DND-41 (cell line): ENCODE results near the gene LGI4.

Experiments used
- ATAC-seq: fragments of 200-7000 bp; cut with Tn5 transposase; 3 replicates; pipeline ENCODE4 v1.9.1; 2021; ENCODE audit warnings: low read depth; ENCODE audit not compliant: insufficient read depth
- DNase-seq: peaks from one replicate; pipeline ENCODE4 v3.0.0-alpha.2; 2020
- H2AFZ ChIP-seq: 2 replicates; pipeline ENCODE4 v1.6.0; 2012; ENCODE audit warnings: low read depth, low read length
- H3K27ac ChIP-seq: 2 replicates; pipeline ENCODE4 v1.5.1; 2012; ENCODE audit warnings: low read length, inconsistent platforms
- H3K27me3 ChIP-seq: fragments of 200-600 bp; sonication (generic); 2 replicates; pipeline ENCODE4 v1.6.0; 2012; ENCODE audit warnings: low read length, mild to moderate bottlenecking, inconsistent platforms; ENCODE audit not compliant: insufficient read depth, poor library complexity
- H3K36me3 ChIP-seq: 2 replicates; pipeline ENCODE4 v1.5.1; 2012; ENCODE audit warnings: low read length, inconsistent platforms; ENCODE audit not compliant: insufficient read depth
- H3K4me1 ChIP-seq: 2 replicates; pipeline ENCODE4 v1.5.1; 2012; ENCODE audit warnings: mild to moderate bottlenecking, low read length; ENCODE audit not compliant: insufficient read depth
- H3K4me2 ChIP-seq: 2 replicates; pipeline ENCODE4 v1.6.0; 2012; ENCODE audit warnings: mild to moderate bottlenecking, moderate library complexity, low read length, inconsistent platforms; ENCODE audit not compliant: insufficient read depth
- H3K4me3 ChIP-seq, 2 experiments: fragments of 200-600 bp in 1 of 2; shearing (Covaris generic) in 1 of 2; 2 replicates each; pipeline ENCODE4 v1.5.1; 2012 to 2016; ENCODE audit warnings: inconsistent platforms in 2 of 2, low read length in 2 of 2, mild to moderate bottlenecking in 2 of 2, low read depth in 1 of 2, moderate library complexity in 1 of 2
- H3K79me2 ChIP-seq: 2 replicates; pipeline ENCODE4 v1.6.0; 2012; ENCODE audit warnings: low read length, inconsistent platforms; ENCODE audit not compliant: insufficient read depth
- H3K9ac ChIP-seq: 2 replicates; pipeline ENCODE4 v1.6.0; 2012; ENCODE audit warnings: low read depth, mild to moderate bottlenecking, inconsistent platforms, low read length, moderate library complexity
- H3K9me3 ChIP-seq: 2 replicates; pipeline ENCODE4 v1.5.1; 2012; ENCODE audit warnings: low read length, moderate library complexity, mild to moderate bottlenecking, inconsistent platforms; ENCODE audit not compliant: insufficient read depth, severe bottlenecking
- H4K20me1 ChIP-seq: 2 replicates; pipeline ENCODE4 v1.6.0; 2012; ENCODE audit warnings: low read length; ENCODE audit not compliant: insufficient read depth
- EZH2 ChIP-seq: IDR thresholded peaks from 3 replicates; pipeline ENCODE4 v1.6.1; 2012; ENCODE audit warnings: borderline replicate concordance, low read depth, mild to moderate bottlenecking, moderate library complexity, low read length, inconsistent platforms; ENCODE audit not compliant: severe bottlenecking
- TF ChIP-seq, protein P1 (sequence below): IDR thresholded peaks from 2 replicates; pipeline ENCODE4 v1.5.1; 2012; ENCODE audit warnings: borderline replicate concordance, low read length, moderate library complexity, mild to moderate bottlenecking; ENCODE audit not compliant: poor library complexity, severe bottlenecking; ENCODE audit errors: extremely low read depth

LGI4 gene

DNA sequence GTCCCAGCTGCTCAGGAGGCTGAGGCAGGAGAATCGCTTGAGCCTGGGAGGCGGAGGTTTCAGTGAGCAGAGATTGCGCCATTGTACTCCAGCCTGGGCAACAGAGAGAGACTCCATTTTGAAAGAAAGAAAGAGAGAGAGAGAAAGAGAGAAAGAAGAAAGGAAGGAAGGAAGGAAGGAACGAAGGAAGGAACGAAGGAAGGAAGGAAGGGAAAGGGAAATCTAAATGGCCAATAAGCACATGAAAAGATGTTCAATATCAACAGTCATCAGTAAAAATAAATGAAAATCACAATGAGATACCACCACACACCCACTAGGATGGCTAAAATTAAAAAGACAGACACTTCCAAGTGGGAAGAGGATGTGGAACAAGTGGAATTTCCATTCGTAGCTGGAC is 39.4 kb upstream of the LGI4 start:
- no peak for DNase-seq
- H4K20me1 ChIP-seq = no peaks in the 10 kb centered on the region
- no peak overlapping the region for H3K4me2 ChIP-seq
- H3K36me3 ChIP-seq = peaks cover 8% of the 10 kb centered on the region; the same call in 1 of the 2 replicates
- no peaks in the 10 kb centered on the region for H3K4me1 ChIP-seq
- no peaks in the 10 kb centered on the region for H3K27me3 ChIP-seq
- TF ChIP-seq, protein P1, sequence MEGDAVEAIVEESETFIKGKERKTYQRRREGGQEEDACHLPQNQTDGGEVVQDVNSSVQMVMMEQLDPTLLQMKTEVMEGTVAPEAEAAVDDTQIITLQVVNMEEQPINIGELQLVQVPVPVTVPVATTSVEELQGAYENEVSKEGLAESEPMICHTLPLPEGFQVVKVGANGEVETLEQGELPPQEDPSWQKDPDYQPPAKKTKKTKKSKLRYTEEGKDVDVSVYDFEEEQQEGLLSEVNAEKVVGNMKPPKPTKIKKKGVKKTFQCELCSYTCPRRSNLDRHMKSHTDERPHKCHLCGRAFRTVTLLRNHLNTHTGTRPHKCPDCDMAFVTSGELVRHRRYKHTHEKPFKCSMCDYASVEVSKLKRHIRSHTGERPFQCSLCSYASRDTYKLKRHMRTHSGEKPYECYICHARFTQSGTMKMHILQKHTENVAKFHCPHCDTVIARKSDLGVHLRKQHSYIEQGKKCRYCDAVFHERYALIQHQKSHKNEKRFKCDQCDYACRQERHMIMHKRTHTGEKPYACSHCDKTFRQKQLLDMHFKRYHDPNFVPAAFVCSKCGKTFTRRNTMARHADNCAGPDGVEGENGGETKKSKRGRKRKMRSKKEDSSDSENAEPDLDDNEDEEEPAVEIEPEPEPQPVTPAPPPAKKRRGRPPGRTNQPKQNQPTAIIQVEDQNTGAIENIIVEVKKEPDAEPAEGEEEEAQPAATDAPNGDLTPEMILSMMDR = no peak
- TF ChIP-seq EZH2 = no peak
- H3K9me3 ChIP-seq = no peaks in the 10 kb centered on the region
- no peaks in the 10 kb centered on the region for H3K79me2 ChIP-seq
- no peak overlapping the region for H3K27ac ChIP-seq
- no peak for ATAC-seq
- H3K4me3 ChIP-seq = no peak overlapping the region
- H2AFZ ChIP-seq = no peak overlapping the region
- no peak overlapping the region for H3K9ac ChIP-seq

DNA sequence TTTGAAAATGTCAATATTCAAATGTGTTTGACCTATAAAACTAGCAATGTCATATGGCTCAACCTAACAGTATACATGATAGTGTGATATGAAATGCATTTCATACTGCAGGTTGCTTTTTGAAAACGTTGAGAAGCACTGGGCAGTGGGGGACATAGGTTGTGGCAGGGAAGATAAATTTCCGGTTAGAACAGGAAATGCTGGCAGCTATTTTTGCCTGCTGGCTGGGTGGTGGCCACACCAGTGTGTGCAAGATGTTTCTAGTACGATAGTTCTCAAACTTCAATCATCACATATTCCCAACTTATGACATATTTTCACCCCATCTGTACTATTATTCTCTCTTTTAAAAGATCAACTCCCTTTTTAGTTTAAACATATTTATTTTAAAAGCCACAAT is 36.9 kb upstream of the LGI4 start:
- Histone ChIP-seq H2AFZ (no peak overlapping the region), H3K4me2 (no peak overlapping the region), H4K20me1 (no peaks in the 10 kb centered on the region), H3K36me3 (peaks cover 16% of the 10 kb centered on the region), H3K27ac (no peak overlapping the region), H3K27me3 (no peaks in the 10 kb centered on the region), H3K9ac (no peak overlapping the region), H3K79me2 (no peaks in the 10 kb centered on the region), H3K4me1 (no peaks in the 10 kb centered on the region), H3K4me3 (no peak overlapping the region), H3K9me3 (no peaks in the 10 kb centered on the region)
- DNase-seq (no peak), ATAC-seq (no peak)
- TF ChIP-seq, protein P1 = no peak
- TF ChIP-seq EZH2 = no peak

DNA sequence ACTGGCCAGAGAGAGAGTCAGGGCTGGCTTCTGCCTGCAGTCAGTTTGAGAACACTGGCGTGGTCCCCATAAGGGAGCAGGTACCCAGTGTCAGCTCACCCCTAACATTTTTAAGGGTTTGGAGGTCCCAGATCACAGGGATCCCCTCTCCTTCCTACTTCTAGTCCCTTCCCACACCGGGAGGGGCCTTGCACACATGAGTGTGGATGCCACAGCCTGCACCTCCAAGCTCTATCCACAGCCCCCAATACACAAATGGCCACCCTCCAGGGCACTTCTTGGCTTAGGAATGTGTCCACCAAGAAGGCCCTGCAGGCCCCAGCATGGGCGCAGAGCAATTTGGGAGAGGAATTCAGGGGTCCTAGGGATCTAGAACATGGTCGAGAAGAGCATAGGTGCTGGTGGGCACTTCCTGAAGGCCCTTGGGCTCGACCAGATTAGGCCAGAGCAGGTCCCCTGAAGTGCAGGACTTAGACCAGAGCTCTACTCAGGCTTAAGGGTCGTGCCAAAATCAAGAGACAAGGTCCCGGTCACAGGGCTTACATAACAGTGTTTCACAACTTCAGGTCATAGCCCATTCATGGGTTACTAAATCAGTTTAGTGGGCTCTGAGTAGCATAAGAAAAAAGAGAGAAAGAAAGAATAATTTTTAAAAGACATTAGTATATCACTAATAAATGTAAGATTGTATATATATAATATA is 35.7 kb upstream of the LGI4 start:
- no peak overlapping the region for H3K4me3 ChIP-seq
- no peak for ATAC-seq

More for the DNA sequence above, 35.7 kb upstream of the LGI4 start:
- H3K79me2 ChIP-seq = no peaks in the 10 kb centered on the region
- no peaks in the 10 kb centered on the region for H3K9me3 ChIP-seq
- H3K27me3 ChIP-seq = no peaks in the 10 kb centered on the region
- no peak overlapping the region for H2AFZ ChIP-seq
- H3K36me3 ChIP-seq = peaks cover 28% of the 10 kb centered on the region
- no peaks in the 10 kb centered on the region for H3K4me1 ChIP-seq
- TF ChIP-seq, protein P1 = no peak
- no peak for TF ChIP-seq EZH2
- no peak overlapping the region for H3K4me2 ChIP-seq
- H3K27ac ChIP-seq = no peak overlapping the region
- H4K20me1 ChIP-seq = no peaks in the 10 kb centered on the region
- no peak overlapping the region for H3K9ac ChIP-seq
- no peak for DNase-seq
